ENCODE measurements around the gene KIF17.

DNA sequence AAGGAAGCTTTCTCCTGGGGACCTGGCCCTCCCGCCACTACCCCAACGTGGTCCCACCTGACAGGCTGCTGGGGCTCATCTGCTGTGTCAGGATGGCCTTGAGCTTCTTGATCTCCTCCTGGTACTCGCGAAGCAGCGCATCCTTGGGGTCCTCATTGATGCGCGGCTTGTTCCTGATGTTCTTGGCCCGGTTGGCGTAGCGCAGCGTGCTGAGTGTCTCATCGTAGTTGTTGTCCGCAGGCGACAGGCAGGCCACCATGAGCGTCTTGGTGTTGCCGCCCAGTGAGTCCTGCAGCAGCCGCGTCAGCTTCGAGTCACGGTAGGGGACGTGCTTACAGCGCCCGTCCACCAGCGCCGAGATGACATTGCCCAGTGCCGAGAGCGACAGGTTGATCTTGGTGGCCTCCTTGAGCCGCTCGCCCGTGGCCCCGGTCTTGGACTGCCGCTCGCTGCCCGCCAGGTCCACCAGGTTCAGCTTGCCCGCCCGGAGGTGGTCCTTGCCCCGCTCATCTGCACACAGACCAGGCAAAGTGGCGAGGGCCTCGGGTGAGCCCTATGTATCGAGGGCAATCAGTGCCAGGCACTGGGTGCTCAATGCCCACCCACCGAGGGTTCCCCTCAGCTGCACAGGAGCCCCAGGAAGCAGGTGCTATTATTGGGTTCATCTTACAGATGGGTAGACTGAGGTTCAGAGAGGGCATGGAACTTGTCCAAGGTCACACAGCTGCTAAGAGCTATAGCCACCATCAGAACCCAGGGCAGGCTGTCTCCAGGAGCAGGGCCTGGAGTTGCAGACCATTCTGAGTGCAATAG, 13.2 kb downstream of the KIF17 start:
- TF ChIP-seq POLR2AphosphoS5 (IDR thresholded peaks at IDR 0.05; ENCODE audit: insufficient read depth in 1 of 2, low read depth in 1 of 2): no peak
- TF ChIP-seq, protein P1, sequence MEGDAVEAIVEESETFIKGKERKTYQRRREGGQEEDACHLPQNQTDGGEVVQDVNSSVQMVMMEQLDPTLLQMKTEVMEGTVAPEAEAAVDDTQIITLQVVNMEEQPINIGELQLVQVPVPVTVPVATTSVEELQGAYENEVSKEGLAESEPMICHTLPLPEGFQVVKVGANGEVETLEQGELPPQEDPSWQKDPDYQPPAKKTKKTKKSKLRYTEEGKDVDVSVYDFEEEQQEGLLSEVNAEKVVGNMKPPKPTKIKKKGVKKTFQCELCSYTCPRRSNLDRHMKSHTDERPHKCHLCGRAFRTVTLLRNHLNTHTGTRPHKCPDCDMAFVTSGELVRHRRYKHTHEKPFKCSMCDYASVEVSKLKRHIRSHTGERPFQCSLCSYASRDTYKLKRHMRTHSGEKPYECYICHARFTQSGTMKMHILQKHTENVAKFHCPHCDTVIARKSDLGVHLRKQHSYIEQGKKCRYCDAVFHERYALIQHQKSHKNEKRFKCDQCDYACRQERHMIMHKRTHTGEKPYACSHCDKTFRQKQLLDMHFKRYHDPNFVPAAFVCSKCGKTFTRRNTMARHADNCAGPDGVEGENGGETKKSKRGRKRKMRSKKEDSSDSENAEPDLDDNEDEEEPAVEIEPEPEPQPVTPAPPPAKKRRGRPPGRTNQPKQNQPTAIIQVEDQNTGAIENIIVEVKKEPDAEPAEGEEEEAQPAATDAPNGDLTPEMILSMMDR (IDR thresholded peaks at IDR 0.05): no peak
